Measurements from ENCODE around the gene PLK1. TPM values are rescaled to one million over a fixed set of nuclear protein-coding genes. Genes with fewer than 3 reads are reported as not detected.

The PLK1 gene
- total and polyA plus RNA-seq, 2 of the 13 experiments (the other 11 are each of a cell fraction or from before 2014, with no cell fraction given) = 71.5 to 76.3 TPM

DNA sequence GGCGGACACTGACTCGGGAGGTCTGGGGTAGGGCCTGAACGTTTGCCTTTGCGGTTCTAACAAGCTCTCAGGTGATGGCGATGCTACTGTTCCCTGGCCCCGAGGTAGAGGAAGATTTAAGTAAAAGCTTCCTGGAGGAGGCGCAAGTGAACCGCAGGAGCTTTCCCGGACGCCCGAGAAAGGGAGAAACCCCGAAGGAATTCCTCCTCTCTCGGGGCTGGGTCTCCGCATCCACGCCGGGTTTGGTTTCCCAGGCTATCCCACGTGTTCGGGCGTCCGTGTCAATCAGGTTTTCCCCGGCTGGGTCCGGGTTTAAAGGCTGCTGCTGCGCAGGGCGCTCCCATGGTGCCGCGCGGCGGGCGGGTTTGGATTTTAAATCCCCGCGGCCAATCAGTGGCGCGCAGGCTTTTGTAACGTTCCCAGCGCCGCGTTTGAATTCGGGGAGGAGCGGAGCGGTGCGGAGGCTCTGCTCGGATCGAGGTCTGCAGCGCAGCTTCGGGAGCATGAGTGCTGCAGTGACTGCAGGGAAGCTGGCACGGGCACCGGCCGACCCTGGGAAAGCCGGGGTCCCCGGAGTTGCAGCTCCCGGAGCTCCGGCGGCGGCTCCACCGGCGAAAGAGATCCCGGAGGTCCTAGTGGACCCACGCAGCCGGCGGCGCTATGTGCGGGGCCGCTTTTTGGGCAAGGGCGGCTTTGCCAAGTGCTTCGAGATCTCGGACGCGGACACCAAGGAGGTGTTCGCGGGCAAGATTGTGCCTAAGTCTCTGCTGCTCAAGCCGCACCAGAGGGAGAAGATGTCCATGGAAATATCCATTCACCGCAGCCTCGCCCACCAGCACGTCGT, at the start of gene PLK1 (continued):
- no peak for TF ChIP-seq SOX6 (IDR thresholded peaks at IDR 0.05)
- peak; percentile 70 for TF ChIP-seq SOX6 (CRISPR knock-in tag; IDR thresholded peaks at IDR 0.05)
- TF ChIP-seq ZNF879 (CRISPR knock-in tag; IDR thresholded peaks at IDR 0.05) = no peak
- TF ChIP-seq FOXK2 (IDR thresholded peaks at IDR 0.05) = peak; percentile 47; the same call in 1 of the 2 replicates
- no peak for TF ChIP-seq ZNF44 (CRISPR knock-in tag; IDR thresholded peaks at IDR 0.05)
- TF ChIP-seq POLR2AphosphoS5 (IDR thresholded peaks at IDR 0.05; ENCODE audit: low read depth, low read length) = peak; percentile 83
- TF ChIP-seq ZZZ3 (CRISPR knock-in tag; IDR thresholded peaks at IDR 0.05; ENCODE audit: borderline replicate concordance) = no peak
- peak; percentile 8; the same call in 1 of the 2 replicates for TF ChIP-seq ZFX (CRISPR knock-in tag; IDR thresholded peaks at IDR 0.05; ENCODE audit: low read depth)
- no peak for TF ChIP-seq TCF7L2 (IDR thresholded peaks at IDR 0.05; ENCODE audit: low read depth, low read length)
- no peak for TF ChIP-seq ZNF7 (CRISPR knock-in tag; IDR thresholded peaks at IDR 0.05)
- TF ChIP-seq, protein P1, sequence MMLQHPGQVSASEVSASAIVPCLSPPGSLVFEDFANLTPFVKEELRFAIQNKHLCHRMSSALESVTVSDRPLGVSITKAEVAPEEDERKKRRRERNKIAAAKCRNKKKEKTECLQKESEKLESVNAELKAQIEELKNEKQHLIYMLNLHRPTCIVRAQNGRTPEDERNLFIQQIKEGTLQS (CRISPR knock-in tag; IDR thresholded peaks at IDR 0.05) = peak; percentile 51; the same call in 1 of the 2 replicates
- TF ChIP-seq, protein P2, sequence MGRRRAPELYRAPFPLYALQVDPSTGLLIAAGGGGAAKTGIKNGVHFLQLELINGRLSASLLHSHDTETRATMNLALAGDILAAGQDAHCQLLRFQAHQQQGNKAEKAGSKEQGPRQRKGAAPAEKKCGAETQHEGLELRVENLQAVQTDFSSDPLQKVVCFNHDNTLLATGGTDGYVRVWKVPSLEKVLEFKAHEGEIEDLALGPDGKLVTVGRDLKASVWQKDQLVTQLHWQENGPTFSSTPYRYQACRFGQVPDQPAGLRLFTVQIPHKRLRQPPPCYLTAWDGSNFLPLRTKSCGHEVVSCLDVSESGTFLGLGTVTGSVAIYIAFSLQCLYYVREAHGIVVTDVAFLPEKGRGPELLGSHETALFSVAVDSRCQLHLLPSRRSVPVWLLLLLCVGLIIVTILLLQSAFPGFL (CRISPR knock-in tag; IDR thresholded peaks at IDR 0.05) = no peak
- TF ChIP-seq, protein P3, sequence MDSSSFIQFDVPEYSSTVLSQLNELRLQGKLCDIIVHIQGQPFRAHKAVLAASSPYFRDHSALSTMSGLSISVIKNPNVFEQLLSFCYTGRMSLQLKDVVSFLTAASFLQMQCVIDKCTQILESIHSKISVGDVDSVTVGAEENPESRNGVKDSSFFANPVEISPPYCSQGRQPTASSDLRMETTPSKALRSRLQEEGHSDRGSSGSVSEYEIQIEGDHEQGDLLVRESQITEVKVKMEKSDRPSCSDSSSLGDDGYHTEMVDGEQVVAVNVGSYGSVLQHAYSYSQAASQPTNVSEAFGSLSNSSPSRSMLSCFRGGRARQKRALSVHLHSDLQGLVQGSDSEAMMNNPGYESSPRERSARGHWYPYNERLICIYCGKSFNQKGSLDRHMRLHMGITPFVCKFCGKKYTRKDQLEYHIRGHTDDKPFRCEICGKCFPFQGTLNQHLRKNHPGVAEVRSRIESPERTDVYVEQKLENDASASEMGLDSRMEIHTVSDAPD (CRISPR knock-in tag; IDR thresholded peaks at IDR 0.05) = peak; percentile 99
- peak; percentile 97 for TF ChIP-seq ZNF496 (CRISPR knock-in tag; IDR thresholded peaks at IDR 0.05; ENCODE audit: insufficient replicate concordance)
- TF ChIP-seq, protein P4, sequence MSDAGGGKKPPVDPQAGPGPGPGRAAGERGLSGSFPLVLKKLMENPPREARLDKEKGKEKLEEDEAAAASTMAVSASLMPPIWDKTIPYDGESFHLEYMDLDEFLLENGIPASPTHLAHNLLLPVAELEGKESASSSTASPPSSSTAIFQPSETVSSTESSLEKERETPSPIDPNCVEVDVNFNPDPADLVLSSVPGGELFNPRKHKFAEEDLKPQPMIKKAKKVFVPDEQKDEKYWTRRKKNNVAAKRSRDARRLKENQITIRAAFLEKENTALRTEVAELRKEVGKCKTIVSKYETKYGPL (CRISPR knock-in tag; IDR thresholded peaks at IDR 0.05) = no peak; the same call in 1 of the 2 replicates
- TF ChIP-seq, protein P5, sequence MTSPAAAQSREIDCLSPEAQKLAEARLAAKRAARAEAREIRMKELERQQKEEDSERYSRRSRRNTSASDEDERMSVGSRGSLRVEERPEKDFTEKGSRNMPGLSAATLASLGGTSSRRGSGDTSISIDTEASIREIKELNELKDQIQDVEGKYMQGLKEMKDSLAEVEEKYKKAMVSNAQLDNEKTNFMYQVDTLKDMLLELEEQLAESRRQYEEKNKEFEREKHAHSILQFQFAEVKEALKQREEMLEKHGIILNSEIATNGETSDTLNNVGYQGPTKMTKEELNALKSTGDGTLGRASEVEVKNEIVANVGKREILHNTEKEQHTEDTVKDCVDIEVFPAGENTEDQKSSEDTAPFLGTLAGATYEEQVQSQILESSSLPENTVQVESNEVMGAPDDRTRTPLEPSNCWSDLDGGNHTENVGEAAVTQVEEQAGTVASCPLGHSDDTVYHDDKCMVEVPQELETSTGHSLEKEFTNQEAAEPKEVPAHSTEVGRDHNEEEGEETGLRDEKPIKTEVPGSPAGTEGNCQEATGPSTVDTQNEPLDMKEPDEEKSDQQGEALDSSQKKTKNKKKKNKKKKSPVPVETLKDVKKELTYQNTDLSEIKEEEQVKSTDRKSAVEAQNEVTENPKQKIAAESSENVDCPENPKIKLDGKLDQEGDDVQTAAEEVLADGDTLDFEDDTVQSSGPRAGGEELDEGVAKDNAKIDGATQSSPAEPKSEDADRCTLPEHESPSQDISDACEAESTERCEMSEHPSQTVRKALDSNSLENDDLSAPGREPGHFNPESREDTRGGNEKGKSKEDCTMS (CRISPR knock-in tag; conservative IDR thresholded peaks at IDR 0.05) = no peak

All from HepG2 (cell line).